ENCODE results near the gene MARCOL. TPM values are rescaled to one million over a fixed set of nuclear protein-coding genes. Genes with fewer than 3 reads are reported as not detected.
A peak's percentile ranks its signal among the peaks of the same experiment; 100 is the strongest.
"Not testable (repeated sequence)": the region's sequence is repeated elsewhere in the genome, so short reads cannot be mapped to it uniquely, and the experiment has no call there.

The MARCOL gene
- polyA plus RNA-seq, 4 donors = 0.09 TPM; not detected in 3

DNA sequence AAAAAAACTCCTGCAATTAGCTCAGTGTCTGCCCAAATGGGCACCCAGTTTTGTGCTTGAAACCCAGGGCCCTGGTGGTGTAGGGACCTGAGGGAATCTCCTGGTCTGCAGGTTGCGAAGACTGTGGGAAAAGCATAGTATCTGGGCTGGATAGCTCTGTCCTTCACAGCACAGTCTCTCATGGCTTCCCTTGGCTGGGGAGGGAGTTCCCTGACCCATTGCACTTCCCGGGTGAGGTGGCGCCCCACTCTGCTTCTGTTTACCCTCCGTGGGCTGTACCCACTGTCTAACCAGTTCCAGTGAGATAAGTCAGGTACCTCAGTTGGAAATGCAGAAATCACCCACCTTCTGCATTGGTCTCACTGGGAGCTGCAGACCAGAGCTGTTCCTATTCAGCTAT, 43.0 kb downstream of the MARCOL start:
- not testable (repeated sequence) for H3K9me3 ChIP-seq (ENCODE audit: control insufficient read depth in 2 of 2, insufficient read depth in 1 of 2, low read depth in 1 of 2, low read length in 1 of 2); H3K36me3 ChIP-seq (ENCODE audit: control insufficient read depth in 3 of 3, insufficient read depth in 2 of 3, low read depth in 1 of 3, low read length in 3 of 3); H3K4me1 ChIP-seq (ENCODE audit: control insufficient read depth in 3 of 3, insufficient read depth in 2 of 3, low read depth in 1 of 3, low read length in 2 of 3); FAIRE-seq; DNase-seq; H3K4me3 ChIP-seq (ENCODE audit: low read depth in 1 of 3, low read length in 3 of 3); H3K27ac ChIP-seq (ENCODE audit: low read depth in 1 of 3, low read length in 2 of 3); H3K27me3 ChIP-seq (ENCODE audit: control insufficient read depth in 3 of 3, insufficient read depth in 3 of 3, low read length in 3 of 3)
- WGBS, 3 donors = 68 to 80% (median 80%) methylated on average over 4 of the region's 4 CpGs

DNA sequence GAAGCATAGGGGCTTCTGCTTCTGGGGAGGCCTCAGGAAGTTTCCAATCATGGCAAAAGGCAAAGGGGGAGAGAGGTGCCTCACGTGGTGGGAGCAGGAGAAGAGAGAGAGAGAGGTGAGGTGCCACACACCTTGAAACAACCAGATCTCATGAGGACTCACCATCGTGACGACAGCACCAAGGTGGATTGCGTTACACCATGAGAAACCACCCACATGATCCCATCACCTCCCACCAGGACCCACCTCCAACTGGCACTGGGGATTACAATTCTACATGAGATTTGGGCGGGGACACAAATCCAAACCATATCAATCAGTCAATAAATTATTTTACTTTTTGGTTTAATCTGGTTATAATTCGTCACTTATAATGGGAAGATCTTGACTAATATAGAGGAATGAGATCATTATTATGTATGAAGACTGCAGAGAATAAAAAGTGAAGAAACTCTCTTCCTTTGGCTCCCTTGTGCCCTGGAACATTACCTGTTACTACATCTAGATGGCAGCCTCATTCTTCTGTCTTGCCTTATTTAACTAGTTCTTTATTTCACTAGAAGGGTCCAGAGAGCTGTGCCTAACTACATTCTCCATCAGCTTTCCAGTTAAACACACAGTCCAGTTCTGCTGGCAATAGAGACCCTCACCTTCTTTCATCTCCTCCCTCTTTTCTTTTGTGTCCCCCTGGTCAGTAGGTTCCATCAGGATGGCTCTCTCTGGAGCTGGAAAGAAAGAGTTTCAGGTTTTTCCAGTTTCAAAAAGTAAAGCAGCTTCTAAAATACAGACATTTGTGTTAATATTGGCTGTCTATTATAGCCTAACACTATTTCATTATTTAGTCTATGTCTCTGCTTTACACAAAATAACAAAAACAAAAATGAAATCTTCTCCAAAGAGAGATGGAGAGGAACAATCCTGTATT, 52.2 kb downstream of the MARCOL start:
- Histone ChIP-seq H3K9me3 (ENCODE audit: control insufficient read depth in 2 of 2, insufficient read depth in 1 of 2, low read depth in 1 of 2, low read length in 1 of 2) (no peaks in the 10 kb centered on the region), H3K27me3 (ENCODE audit: control insufficient read depth in 3 of 3, insufficient read depth in 3 of 3, low read length in 3 of 3) (no peaks in the 10 kb centered on the region), H3K4me1 (ENCODE audit: control insufficient read depth in 3 of 3, insufficient read depth in 2 of 3, low read depth in 1 of 3, low read length in 2 of 3) (no peaks in the 10 kb centered on the region), H3K4me3 (ENCODE audit: low read depth in 1 of 3, low read length in 3 of 3) (no peak overlapping the region), H3K36me3 (ENCODE audit: control insufficient read depth in 3 of 3, insufficient read depth in 2 of 3, low read depth in 1 of 3, low read length in 3 of 3) (no peaks in the 10 kb centered on the region), H3K27ac (ENCODE audit: low read depth in 1 of 3, low read length in 2 of 3) (no peak overlapping the region)
- peak; percentile 4 to 31 for DNase-seq
- no peak for FAIRE-seq
- 57 to 71% (median 71%) methylated on average over 6 of the region's 6 CpGs for WGBS, 3 donors

Other genes starting within 250 kb of the MARCOL start
- gene SPINK5, start 174.5 kb upstream of the MARCOL start, polyA plus RNA-seq = 1 to 10 TPM in 1 of 4 donors, under 1 TPM in 3; 0.53 to 1.1 (median 0.78) TPM
- not detected for gene SPINK14, start 70.0 kb upstream of the MARCOL start, polyA plus RNA-seq
- not detected for gene SPINK6, start 35.5 kb upstream of the MARCOL start, polyA plus RNA-seq
- under 1 TPM in 1 of 4 donors, not detected in 3; 0.18 TPM for gene SPINK13, start 30.3 kb downstream of the MARCOL start, polyA plus RNA-seq
- under 1 TPM in 2 of 4 donors, not detected in 2; 0.32 to 0.43 TPM for gene SPINK7, start 73.9 kb downstream of the MARCOL start, polyA plus RNA-seq
- gene SPINK9, start 97.0 kb downstream of the MARCOL start, polyA plus RNA-seq = under 1 TPM in 1 of 4 donors, not detected in 3; 0.13 TPM
- 10 to 100 TPM; 13.5 to 38.8 (median 15.2) TPM for gene FBXO38, start 145.4 kb downstream of the MARCOL start, polyA plus RNA-seq

All from small intestine (tissue), 7 donors.